GM18909 (cell line): Measurements from ENCODE around the gene VAV1.
"Not testable (repeated sequence)": the region's sequence is repeated elsewhere in the genome, so short reads cannot be mapped to it uniquely, and the experiment has no call there.

Experiments
- ATAC-seq: cut with Tn5 transposase; IDR thresholded peaks from one replicate; pipeline ENCODE4 v1.9.1; 2021; ENCODE audit warnings: mild to moderate bottlenecking; ENCODE audit not compliant: unreplicated experiment, poor library complexity

The VAV1 gene

DNA sequence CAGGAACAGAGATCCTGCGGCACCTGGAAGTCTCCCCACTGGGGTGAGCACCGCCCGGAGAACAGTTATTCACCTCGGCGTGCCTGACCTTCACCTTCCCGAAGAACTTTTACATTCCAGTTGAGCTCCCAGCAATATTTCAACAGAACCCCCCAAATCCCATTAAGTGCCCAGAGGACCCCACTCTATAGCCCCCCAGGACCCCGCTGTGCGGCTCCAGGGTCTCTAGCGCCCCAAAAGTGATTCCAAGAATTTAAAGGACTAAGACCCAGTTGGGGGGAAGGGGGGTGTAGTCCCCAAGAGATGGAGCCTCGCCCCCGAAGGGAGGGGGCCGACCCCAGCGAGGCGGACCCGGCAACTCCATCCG lies 35.6 kb upstream of the VAV1 start:
- no peak for ATAC-seq

DNA sequence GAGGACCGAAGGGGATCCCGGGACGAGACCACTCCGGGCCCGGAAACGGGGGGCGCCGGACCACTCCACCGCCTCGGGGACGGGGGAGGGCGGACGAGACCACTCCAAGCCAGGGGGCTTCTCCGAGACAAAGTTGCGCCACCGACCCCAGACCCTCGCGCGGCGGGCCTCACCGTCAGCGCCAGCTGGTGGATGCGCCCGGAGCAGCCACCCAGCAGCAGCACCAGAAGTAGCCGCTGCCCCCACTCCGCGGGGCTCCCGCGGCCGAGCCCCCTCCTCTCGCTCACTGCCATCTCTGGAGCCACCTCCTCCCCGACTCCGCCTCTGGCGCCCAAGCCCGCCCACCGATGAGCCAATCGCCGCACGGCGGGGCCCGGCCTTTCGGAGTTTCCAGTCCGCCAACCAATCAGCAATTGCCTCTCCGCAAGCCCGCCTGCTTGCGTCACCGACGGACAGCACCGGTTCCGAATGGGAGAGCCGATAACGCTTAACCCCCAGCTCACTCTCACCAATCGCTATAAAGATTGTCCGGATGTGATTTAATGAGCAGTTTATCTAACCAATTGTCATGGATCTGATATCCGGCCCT lies 35.1 kb upstream of the VAV1 start, which contains the start of gene GPR108:
Gene GPR108, minus strand, starts transcription at position 297 of the 589 bp plus-strand sequence. Its CDS starts 4 bp downstream, at position 293.
- peak; percentile 76 for ATAC-seq

DNA sequence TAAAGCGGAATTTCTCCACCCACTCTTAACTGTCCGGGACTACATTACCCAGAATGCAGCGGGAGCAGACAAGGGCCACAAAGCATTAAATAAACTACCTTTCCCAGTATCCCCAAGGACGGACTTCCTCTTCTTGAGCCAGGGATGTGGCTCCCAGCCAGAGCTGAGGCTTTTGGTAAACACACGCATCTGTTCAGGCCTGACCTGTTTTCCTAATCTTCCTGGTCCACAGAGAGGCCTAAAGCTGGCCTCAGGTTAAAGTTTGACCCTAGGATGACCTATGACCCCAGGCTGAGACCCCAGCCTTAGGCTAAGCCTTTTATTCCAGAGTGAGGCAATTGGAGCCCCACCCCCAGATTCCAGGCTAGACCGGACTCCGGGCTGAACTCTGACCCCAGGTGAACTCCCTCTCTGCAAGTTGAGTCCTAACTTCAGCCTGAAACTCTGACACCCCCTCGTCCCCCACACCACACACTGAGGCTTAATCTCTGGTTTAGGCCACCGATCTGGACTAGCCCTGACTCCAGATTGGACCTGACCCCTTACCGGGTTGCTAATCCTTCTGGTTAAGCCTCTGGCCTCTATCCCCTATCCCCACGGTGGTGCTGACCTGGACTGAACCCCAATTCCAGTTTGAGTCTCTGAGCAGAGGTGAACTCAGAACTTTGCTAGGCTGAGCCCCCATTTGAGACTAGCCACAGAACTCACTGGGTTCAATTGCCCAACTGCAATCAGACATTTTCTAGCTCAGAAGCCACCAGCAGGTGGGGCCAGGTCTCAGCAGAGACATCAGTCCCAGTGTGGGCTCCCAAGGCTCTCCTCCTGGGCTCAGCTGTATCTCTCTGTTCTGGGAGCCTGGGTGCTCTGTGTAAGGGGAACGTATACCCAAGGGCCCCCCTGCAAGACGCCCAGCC lies 34.4 kb upstream of the VAV1 start:
- ATAC-seq, result no peak

DNA sequence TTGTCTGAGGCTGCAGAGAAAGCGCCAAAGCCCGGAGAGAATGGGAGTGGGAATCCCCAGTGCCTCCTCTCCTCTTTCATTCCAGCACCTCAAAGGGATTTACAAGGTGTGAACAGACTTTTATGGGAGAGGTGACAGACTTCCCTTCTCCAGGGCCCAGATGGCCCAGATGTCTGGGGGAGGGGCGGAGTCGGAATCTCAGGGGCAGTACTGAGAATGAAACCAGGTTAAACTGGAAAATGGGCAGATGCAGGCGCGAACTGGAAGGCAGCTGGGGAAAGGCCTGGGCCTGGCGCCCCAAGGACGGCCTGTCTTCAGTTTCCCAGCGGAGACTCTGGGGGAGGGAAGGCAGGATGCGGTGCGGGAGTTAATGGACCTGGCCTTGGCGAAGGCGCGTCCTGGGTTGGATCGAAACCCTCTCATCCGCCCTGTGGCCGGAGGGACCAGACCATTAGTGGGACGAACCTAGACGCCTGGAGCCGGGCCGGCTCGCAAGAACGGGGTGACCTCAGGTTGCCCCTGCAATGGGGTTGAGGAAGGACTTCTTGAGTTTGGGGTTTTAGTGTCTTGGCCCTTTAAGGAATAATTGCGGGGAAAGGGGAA lies 33.6 kb upstream of the VAV1 start:
- ATAC-seq, result no peak

DNA sequence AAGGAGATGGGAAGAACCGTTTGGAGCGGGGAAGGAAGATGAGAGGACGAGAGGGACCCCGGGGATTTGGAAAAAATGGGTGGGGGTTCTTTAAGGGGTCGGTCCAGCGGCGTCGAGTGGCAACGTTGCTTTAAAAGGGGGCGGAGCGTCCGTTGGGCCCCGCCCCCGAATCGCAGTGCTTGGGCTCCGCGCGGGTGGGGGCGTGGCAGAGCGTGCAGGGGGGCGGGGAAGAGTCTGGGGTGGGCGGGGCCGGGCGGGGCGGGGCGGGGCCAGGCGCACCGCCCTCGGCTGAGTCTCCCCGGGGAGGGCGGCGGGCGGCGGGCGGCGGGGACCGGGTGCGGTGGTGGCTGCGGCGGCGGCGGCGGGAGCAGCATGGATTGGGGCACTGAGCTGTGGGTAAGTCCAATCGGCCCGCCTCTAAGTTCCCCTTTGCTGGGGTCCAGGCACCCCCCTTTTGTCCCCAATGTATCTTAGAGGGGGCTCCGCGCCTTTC lies 33.1 kb upstream of the VAV1 start, which contains the start of gene TRIP10:
Gene TRIP10, plus strand, starts transcription at position 291 of the 493 bp plus-strand sequence. Its CDS starts 82 bp downstream, at position 373.
- ATAC-seq, result no peak

DNA sequence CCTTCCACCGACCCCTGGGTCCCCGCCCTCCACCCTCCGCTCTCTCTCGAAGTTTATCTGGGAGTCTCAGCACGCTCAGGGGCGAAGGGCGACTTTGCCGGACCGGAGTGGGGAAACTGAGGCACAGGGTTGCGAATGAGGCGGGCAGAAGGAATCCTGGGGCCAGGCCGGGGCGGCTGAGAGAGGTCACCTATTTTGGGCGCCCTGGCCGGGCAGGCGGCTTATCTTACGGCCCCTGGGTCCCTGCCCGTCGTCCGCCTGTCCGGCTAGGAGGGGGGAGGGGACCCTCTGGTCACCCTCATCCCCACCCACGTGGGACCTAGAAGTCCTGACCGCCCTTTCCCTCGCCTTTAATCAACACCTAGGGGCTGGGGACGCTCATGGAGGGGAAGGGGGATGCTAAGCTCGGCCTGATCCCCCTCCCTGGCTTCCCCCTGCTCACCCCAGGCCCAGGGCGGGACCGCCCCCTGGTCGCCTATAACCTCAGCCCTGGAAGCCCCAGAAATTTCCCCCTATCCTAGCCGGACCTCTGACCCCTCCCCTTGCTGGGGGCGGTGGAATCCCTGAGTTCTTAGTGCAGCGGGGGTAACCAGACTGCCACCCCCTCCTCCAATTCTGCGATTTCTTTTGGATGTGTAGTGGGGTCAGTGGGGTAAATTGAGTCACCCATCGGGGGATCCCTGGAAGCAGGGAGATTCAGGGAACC lies 32.5 kb upstream of the VAV1 start:
- no peak for ATAC-seq

DNA sequence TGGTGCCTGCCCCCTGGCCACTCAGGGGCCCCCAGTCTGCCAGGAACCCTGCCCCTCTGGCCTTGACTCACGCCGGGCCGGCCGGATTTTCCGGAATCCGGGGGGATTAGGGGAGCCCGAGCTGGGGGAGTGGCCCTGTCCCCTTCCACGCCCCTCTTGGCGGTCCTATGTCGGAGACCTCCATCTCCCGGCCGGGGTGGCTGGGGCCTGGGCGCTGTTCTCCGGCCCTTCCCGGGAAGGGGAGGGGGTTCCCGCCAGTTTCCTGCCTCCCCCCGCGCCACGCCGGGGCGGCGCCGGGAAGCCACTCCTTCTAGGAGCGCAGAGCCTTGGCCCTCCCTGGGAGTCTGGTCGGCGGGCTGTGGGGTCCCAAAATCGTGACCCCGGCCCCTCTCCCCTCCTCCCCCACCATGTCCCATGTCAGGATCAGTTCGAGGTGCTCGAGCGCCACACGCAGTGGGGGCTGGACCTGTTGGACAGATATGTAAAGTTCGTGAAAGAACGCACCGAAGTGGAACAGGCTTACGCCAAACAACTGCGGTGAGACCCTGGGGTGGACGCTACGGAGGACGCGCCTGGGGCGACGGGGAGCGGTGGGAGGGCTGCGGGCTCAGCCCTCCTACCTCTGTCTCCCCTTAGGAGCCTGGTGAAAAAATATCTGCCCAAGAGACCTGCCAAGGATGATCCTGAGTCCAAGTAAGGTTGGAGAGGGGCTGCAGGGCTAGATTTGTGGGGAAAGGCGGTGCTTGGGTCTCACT lies 31.7 kb upstream of the VAV1 start:
- no peak for ATAC-seq

DNA sequence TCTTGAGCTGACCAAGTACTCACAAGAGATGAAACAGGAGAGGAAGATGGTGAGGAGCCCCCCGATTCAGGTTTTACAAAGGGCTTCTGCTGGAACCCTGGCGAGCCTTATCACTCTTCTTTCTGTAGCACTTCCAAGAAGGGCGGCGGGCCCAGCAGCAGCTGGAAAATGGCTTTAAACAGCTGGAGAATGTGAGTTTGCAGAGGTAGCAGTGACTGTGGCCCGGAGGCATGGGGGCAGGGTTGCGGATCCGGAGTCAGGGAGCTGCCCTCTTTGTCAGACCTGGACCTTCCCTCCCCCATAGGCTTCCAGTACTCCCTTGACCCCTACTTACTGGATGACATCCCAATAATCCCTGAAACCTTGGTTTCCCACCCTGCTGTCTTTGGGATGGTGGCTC lies 29.4 kb upstream of the VAV1 start:
- ATAC-seq, result no peak

DNA sequence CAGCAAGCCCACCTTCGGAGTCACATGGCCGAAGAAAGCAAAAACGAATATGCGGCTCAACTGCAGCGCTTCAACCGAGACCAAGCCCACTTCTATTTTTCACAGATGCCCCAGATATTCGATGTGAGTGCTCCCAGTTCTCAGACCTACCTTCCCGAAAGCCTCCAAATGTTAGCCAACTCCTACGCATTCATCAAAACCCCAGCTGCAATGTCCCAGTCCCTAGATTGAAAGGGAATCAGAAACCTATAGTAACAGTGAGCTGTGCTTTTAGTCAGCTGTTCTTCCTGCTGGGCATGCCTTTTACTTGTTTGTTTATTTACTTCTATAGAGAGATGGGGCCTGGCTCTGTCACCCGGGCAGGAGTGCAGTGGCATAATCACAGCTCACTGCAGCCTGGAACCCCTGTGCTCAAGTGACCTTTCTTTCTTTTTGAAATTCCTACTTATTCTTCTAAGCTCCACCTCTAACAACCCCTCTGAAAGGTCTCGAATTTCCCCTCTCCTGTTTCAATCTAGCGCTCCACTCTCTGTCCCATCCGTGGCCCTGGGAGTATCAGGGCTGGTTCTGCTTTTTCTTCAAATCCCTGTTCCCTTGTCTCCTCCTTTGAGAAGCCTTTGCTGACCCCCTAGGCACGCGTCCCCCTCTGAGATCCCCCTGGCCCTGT lies 28.7 kb upstream of the VAV1 start:
- ATAC-seq, result no peak

DNA sequence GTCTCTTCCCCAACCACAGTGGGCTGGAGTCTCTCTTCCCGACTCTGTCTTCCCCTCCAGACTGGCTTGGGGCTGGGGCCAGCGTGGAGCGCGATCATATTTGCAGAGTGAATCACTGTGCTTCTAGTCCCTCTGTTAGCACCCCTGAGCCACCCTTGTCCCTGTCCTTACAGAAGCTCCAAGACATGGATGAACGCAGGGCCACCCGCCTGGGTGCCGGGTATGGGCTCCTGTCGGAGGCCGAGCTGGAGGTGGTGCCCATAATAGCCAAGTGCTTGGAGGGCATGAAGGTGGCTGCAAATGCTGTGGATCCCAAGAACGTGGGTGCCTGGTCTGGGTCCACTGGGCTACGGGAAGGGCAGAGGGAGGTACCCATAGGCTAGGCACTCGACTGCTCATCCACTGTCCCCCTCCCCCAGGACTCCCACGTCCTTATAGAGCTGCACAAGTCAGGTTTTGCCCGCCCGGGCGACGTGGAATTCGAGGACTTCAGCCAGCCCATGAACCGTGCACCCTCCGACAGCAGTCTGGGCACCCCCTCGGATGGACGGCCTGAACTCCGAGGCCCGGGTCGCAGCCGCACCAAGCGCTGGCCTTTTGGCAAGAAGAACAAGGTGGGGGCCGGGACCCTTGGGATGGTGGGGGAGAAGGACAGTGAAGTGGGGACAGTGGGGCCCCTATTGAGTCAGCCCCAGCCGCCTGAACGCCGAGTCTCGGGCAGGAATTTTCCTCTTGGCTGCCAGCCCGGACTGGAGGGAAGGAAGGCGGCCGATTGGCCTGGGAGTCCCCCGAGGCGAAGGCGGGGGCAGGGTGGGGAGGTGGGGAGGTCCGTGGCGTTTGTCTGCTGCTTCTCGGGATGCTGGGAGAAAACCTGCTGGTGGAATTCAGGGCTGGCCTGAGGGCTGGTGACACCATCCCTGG lies 27.9 kb upstream of the VAV1 start:
- no peak for ATAC-seq

DNA sequence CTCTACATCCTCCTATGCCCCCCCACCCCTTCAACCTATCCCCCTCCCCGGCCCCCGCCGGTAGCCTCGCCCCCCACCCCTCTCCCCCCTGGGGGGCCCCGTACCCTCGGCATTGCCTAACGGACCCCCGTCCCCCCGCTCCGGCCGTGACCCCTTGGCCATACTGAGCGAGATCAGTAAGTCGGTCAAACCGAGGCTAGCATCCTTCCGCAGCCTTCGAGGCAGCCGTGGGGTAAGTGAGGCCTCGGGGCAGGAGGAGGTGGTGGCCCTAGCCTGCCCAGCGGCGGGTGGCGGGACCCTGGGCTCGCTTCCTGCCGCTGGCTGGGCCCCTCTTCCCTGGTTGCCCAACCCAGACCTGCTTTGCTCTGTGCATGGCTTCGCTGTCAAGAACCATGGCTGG lies 26.5 kb upstream of the VAV1 start:
- no peak for ATAC-seq

DNA sequence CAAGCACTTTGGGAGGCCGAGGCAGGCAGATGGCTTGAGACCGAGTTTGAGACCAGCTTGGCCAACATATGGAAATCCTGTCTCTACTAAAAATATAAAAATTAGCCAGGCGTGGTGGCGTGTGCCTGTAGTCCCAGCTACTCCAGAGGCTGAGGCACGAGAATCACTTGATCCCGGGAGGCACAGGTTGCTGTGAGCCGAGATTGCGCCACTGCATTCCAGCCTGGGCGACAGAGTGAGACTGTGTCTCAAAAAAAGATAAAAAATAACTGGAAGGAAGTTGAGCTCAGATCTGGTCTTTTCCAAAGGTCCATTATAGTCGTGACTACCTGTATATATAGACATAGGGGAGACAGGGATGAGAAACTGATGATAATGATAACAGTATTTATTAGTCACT lies 24.0 kb upstream of the VAV1 start:
- not testable (repeated sequence) for ATAC-seq

DNA sequence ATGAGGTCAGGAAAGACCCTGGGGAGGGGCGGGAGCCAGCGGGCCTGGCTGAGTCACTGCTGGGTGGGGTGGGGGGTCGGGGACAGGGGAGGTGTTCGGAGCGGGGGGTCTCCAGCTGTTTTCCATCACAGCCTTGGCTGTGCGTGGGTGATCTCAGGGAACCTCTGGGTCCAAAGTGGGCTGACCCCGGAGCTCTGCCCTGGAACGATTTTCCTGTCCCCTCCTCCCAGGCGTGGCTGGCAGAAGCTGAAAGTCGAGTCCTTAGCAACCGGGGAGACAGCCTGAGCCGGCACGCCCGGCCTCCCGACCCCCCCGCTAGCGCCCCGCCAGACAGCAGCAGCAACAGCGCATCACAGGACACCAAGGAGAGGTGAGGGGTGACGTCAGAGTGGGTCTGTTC lies 22.4 kb upstream of the VAV1 start:
- no peak for ATAC-seq

DNA sequence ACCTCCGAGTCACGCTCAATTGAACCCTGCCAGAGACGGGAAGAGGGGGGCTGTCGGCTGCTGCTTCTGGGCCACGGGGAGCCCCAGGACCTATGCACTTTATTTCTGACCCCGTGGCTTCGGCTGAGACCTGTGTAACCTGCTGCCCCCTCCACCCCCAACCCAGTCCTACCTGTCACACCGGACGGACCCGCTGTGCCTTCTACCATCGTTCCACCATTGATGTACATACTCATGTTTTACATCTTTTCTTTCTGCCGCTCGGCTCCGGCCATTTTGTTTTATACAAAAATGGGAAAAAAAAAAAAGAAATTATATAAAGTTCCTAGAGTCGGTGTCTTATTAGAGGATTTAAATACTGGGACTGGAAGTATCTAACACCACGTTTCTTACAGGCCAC lies 21.3 kb upstream of the VAV1 start:
- ATAC-seq, result no peak

DNA sequence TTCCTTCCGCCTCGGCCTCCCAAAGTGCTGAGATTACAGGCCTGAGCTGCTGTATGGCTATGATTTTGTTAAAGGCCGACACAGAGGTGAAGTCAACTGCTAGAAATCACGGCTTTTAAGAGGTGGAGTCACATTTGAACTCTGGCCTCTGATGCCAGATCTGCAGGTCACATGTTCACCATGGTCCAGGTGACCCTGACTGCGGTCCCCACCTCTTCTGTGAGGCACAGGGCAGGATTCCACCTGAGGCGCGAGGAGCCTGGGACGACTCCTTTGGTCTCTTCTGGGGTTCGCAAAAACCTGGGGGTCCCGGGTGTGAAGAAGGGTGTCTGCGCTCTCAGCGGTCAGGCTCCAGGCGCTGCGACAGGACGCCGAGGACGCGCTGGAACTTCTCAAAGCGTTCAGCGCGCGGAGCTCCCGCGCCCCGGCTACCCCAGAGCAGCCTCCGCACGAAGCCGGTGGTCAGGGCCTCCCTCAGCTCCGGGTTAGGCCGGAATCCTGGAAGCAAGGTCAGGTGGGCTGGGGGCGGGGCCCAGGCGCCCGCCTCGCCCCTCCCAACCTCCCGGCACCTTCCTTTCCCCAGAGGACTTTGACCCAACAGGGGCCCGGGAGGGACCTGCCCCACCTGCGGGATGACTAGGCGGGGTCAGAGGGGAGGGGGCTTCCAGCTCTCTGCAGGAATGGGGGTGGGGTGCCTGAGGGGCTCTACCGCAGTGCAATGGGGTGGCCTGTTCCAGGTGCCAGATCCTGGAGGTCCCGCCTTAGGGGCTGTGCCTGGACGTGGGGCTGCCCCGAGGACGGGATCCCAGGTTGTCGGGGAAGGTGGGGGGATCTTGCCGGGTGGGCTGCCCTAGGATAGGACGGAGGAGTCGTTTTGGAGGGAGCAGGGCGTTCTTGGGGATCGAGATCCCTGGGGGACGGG lies 20.0 kb upstream of the VAV1 start:
- no peak for ATAC-seq

DNA sequence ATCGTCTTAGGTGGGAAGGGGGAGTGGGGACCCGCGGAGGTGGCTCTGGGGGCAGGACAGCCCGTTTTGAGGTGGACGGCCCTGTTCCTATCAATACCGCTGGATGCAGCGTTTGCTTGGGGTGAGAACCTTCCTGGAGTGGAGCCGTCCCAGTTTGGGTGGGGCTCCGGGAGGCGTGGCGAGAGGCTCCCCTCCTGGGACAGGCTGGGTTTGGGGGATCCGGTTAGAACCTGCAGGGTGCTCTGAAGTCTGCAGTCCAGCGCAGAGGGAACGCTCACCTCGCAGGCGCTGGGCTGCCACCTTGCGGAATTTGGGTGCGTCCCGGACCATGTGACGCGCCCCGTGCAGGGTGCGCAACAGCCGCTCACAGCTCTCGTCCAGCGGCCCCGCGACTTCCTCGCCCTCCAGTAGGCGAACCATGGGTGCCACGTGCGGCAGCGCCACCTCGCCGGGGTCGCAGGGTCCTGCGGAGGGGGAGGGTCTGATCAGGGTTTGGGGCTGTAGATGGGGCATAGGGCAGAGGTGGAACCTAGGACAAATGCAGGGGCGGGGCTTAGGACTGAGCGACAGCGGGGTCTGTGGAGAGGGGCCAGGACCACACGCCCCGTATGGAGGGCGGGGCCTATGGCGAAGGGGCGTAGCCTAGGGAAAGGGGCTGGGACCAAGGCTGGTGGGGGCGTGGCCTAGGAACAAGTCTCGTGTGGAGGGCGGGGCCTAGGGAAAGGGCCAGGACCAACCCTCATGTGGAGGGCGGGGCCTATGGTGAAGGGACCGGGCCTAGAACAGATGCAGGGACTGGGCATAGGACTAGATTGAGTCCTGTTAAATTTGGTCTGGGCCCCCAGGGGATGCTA lies 19.1 kb upstream of the VAV1 start:
- ATAC-seq, result peak; percentile 70
